KG1 (cell line): Measurements from ENCODE around the gene PDCD1LG2.
"Not testable (repeated sequence)": the region's sequence is repeated elsewhere in the genome, so short reads cannot be mapped to it uniquely, and the experiment has no call there.

Source experiments
- DNase-seq: peaks from one replicate; lab custom pipeline; 2025; lab: John Stamatoyannopoulos, UW

PDCD1LG2 gene

GRCh38 chr9:5566054-5566618 is 55.8 kb downstream of the PDCD1LG2 start:
- no peak for DNase-seq

GRCh38 chr9:5568868-5569267 is 58.5 kb downstream of the PDCD1LG2 start:
- DNase-seq: no peak

GRCh38 chr9:5569409-5569808 is 59.1 kb downstream of the PDCD1LG2 start:
- no peak for DNase-seq

GRCh38 chr9:5569891-5570290 is 59.6 kb downstream of the PDCD1LG2 start:
- DNase-seq: no peak

- DNase-seq: no peak
These were observed 61.4 kb downstream of the PDCD1LG2 start for GRCh38 chr9:5571629-5572232.

- DNase-seq: no peak
These were observed 63.8 kb downstream of the PDCD1LG2 start for GRCh38 chr9:5574097-5574496.

GRCh38 chr9:5575000-5575399 is 64.7 kb downstream of the PDCD1LG2 start:
- DNase-seq: no peak

- DNase-seq: no peak
These were observed 66.9 kb downstream of the PDCD1LG2 start for GRCh38 chr9:5577225-5577624.

GRCh38 chr9:5578018-5578697 is 67.8 kb downstream of the PDCD1LG2 start:
- DNase-seq: no peak

GRCh38 chr9:5578698-5579085 is 68.4 kb downstream of the PDCD1LG2 start:
- DNase-seq: no peak

- no peak for DNase-seq
These were observed 69.5 kb downstream of the PDCD1LG2 start for GRCh38 chr9:5579881-5580280.

- no peak for DNase-seq
These were observed 70.3 kb downstream of the PDCD1LG2 start for GRCh38 chr9:5580650-5581049.

GRCh38 chr9:5581706-5582105 is 71.4 kb downstream of the PDCD1LG2 start:
- DNase-seq: not testable (repeated sequence)

- no peak for DNase-seq
These were observed 72.5 kb downstream of the PDCD1LG2 start for GRCh38 chr9:5582835-5583195.

- no peak for DNase-seq
These were observed 76.1 kb downstream of the PDCD1LG2 start for GRCh38 chr9:5586391-5586802.

GRCh38 chr9:5587024-5587423 is 76.7 kb downstream of the PDCD1LG2 start:
- no peak for DNase-seq

GRCh38 chr9:5592231-5592630 is 81.9 kb downstream of the PDCD1LG2 start:
- no peak for DNase-seq

GRCh38 chr9:5592904-5593303 is 82.6 kb downstream of the PDCD1LG2 start:
- DNase-seq: no peak

GRCh38 chr9:5593904-5594303 is 83.6 kb downstream of the PDCD1LG2 start:
- no peak for DNase-seq

GRCh38 chr9:5596173-5596572 is 85.8 kb downstream of the PDCD1LG2 start:
- no peak for DNase-seq

GRCh38 chr9:5608298-5609225 is 98.2 kb downstream of the PDCD1LG2 start:
- peak; percentile 42 for DNase-seq

GRCh38 chr9:5609226-5609596 is 98.9 kb downstream of the PDCD1LG2 start:
- DNase-seq: no peak

GRCh38 chr9:5610491-5610890 is 100.2 kb downstream of the PDCD1LG2 start:
- DNase-seq: no peak
